HepG2 (cell line): ENCODE results near the gene PELI3. TPM values are rescaled to one million over a fixed set of nuclear protein-coding genes. Genes with fewer than 3 reads are reported as not detected.

Experiments used
- AHR ChIP-seq: IDR thresholded peaks from 2 replicates; pipeline ENCODE4 v1.6.1; 2018; ENCODE audit warnings: missing genetic modification reagents, missing compliant biosample characterization
- ATRX ChIP-seq: sonication (generic); formaldehyde crosslinking; IDR thresholded peaks from 2 replicates; pipeline ENCODE4 v1.4.0; 2020; ENCODE audit warnings: missing genetic modification reagents, borderline replicate concordance
- GATAD1 ChIP-seq: IDR thresholded peaks from 2 replicates; pipeline ENCODE4 v1.6.1; 2016; ENCODE audit warnings: missing genetic modification reagents, missing compliant biosample characterization
- HES4 ChIP-seq: sonication (generic); formaldehyde crosslinking; IDR thresholded peaks from 2 replicates; pipeline ENCODE4 v1.9.0; 2021; ENCODE audit warnings: mild to moderate bottlenecking, missing genetic modification reagents, borderline replicate concordance
- KDM5B ChIP-seq: sonication (generic); formaldehyde crosslinking; IDR thresholded peaks from 2 replicates; pipeline ENCODE4 v1.4.0; 2020; ENCODE audit warnings: missing genetic modification reagents, mild to moderate bottlenecking, borderline replicate concordance
- KLF13 ChIP-seq: sonication (generic); formaldehyde crosslinking; IDR thresholded peaks from 2 replicates; pipeline ENCODE4 v1.4.0; 2020; ENCODE audit warnings: mild to moderate bottlenecking, missing genetic modification reagents
- MYNN ChIP-seq: sonication (generic); formaldehyde crosslinking; IDR thresholded peaks from 2 replicates; pipeline ENCODE4 v1.4.0; 2020; ENCODE audit warnings: mild to moderate bottlenecking, low read depth, missing genetic modification reagents
- PCBP1 ChIP-seq: fragments of 200-400 bp; formaldehyde crosslinking; IDR thresholded peaks from 2 replicates; pipeline ENCODE4 v1.6.1; 2017; ENCODE audit warnings: mild to moderate bottlenecking, low read depth, low read length, borderline replicate concordance
- PHF21A ChIP-seq: sonication (generic); formaldehyde crosslinking; IDR thresholded peaks from 2 replicates; pipeline ENCODE4 v1.5.0; 2020; ENCODE audit warnings: mild to moderate bottlenecking, missing genetic modification reagents
- REXO4 ChIP-seq: sonication (generic); formaldehyde crosslinking; IDR thresholded peaks from 2 replicates; pipeline ENCODE4 v1.8.0; 2022; ENCODE audit warnings: missing genetic modification reagents, mild to moderate bottlenecking, borderline replicate concordance
- SMAD3 ChIP-seq: sonication (generic); formaldehyde crosslinking; IDR thresholded peaks from 2 replicates; pipeline ENCODE4 v1.4.0; 2020; ENCODE audit warnings: missing genetic modification reagents
- ZFP36L2 ChIP-seq: sonication (generic); formaldehyde crosslinking; IDR thresholded peaks from 2 replicates; pipeline ENCODE4 v1.4.0; 2020; ENCODE audit warnings: missing genetic modification reagents
- ZMYM3 ChIP-seq: sonication (generic); formaldehyde crosslinking; IDR thresholded peaks from 2 replicates; pipeline ENCODE4 v1.5.1; 2020; ENCODE audit warnings: mild to moderate bottlenecking, missing genetic modification reagents
- ZNF205 ChIP-seq: IDR thresholded peaks from 2 replicates; pipeline ENCODE4 v1.6.1; 2018; ENCODE audit warnings: missing biosample characterization, missing genetic modification reagents
- ZNF234 ChIP-seq: sonication (generic); formaldehyde crosslinking; conservative IDR thresholded peaks from 2 replicates; pipeline ENCODE4 v1.5.1; 2020; ENCODE audit warnings: mild to moderate bottlenecking, missing genetic modification reagents
- ZNF335 ChIP-seq: sonication (generic); formaldehyde crosslinking; IDR thresholded peaks from 2 replicates; pipeline ENCODE4 v1.4.0; 2020; ENCODE audit warnings: missing genetic modification reagents
- ZNF749 ChIP-seq: sonication (generic); formaldehyde crosslinking; IDR thresholded peaks from 2 replicates; pipeline ENCODE4 v1.8.0; 2022; ENCODE audit warnings: mild to moderate bottlenecking, missing genetic modification reagents, moderate library complexity, borderline replicate concordance
- ZNF878 ChIP-seq: sonication (generic); formaldehyde crosslinking; IDR thresholded peaks from 2 replicates; pipeline ENCODE4 v1.8.1; 2023; ENCODE audit warnings: mild to moderate bottlenecking, missing genetic modification reagents, moderate library complexity
- ZSCAN30 ChIP-seq: sonication (generic); formaldehyde crosslinking; IDR thresholded peaks from 2 replicates; pipeline ENCODE4 v1.5.0; 2020; ENCODE audit warnings: mild to moderate bottlenecking, missing genetic modification reagents
- polyA plus RNA-seq, 8 experiments: library from polyadenylated mRNA; depleted of rRNA in 3 of 8; stranded (reverse) in 7 of 8; unstranded in 1 of 8; fragments of >200 nt; fragmentation: Illumina TruSeq in 4 of 8; extraction: Trizol in 4 of 8; gene quantifications; 2 replicates each; pipeline versions ENCODE4 v1.2.1 to v1.2.3, GENCODE V29; 2011 to 2016; ENCODE audit warnings: low read depth in 4 of 8, missing spikeins in 1 of 8, mixed read lengths in 1 of 8; ENCODE audit not compliant: insufficient read depth in 1 of 8
- total RNA-seq, 5 experiments: library from RNA; depleted of rRNA; stranded (reverse); fragments of >200 nt; fragmentation: Illumina TruSeq; extraction: Trizol; gene quantifications; 2 replicates each; pipeline ENCODE4 v1.2.3, GENCODE V29; 2016; ENCODE audit warnings: low read depth in 1 of 5
- TF ChIP-seq, protein P1 (sequence below), 2 experiments: sonication (generic) in 1 of 2; formaldehyde crosslinking in 1 of 2; IDR thresholded peaks; 2 replicates each; pipeline versions ENCODE4 v1.4.0 to v1.6.1; 2016 to 2020; ENCODE audit warnings: borderline replicate concordance in 1 of 2, low read depth in 1 of 2, mild to moderate bottlenecking in 1 of 2, missing genetic modification reagents in 1 of 2
- TF ChIP-seq, protein P2 (sequence below): sonication (generic); formaldehyde crosslinking; IDR thresholded peaks from 2 replicates; pipeline ENCODE4 v1.8.1; 2023; ENCODE audit warnings: missing genetic modification reagents, mild to moderate bottlenecking, borderline replicate concordance
- TF ChIP-seq, protein P3 (sequence below): sonication (generic); formaldehyde crosslinking; IDR thresholded peaks from 2 replicates; pipeline ENCODE4 v1.5.0; 2020; ENCODE audit warnings: missing genetic modification reagents
- TF ChIP-seq, protein P4 (sequence below): IDR thresholded peaks from 2 replicates; pipeline ENCODE4 v1.6.1; 2016; ENCODE audit warnings: low read depth

The PELI3 gene
- total and polyA plus RNA-seq, 2 of the 13 experiments (the other 11 are each of a cell fraction or from before 2014, with no cell fraction given): 2.0 to 4.0 TPM

DNA sequence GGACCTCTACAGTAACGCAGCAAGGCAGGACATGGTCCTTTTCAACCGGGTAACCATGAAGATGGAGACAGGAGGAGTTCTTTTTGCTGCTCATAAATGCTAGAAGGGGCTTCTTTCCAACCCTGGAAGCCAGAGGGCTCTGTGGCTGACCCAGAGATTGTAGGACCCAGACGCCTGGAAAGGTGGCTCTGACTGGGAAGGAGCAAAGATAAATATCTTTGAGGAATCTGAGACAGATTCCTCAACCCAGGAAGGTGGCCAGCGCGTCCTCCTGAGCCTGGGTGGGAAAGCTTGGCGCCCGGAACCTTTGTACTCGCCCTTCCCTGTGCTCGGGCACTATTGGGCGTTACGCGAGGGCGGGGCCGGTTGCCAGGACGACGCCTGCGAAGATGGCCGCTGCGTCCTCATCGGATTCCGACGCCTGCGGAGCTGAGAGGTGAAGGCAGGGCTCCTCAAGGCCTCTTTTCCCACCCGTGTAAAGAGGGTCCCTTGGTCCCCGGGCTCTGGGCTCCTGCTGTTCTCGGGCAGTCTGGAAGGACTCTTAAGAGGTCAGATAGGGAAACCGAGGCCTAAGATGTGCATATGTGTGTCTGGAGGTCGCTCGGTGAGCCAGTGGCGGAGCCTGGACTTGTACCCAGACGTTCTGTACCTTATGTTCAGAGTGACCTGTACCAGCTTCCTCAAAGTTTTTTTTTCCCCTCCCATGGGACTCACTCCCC is 43.7 kb downstream of the PELI3 start, which contains the start of gene BBS1 (continued):
- TF ChIP-seq ZNF234 (no peak), ATRX (CRISPR knock-in tag) (no peak), SMAD3 (CRISPR knock-in tag) (peak; percentile 60; the same call in 1 of the 2 replicates), KLF13 (CRISPR knock-in tag) (no peak), PCBP1 (0 out of 2 replicates have a peak, but pooled peaks have one; percentile 72), ZSCAN30 (no peak), ZMYM3 (CRISPR knock-in tag) (peak; percentile 32; the same call in 1 of the 2 replicates), HES4 (CRISPR knock-in tag) (no peak), ZNF878 (CRISPR knock-in tag) (0 out of 2 replicates have a peak, but pooled peaks have one; percentile 24), ZNF749 (CRISPR knock-in tag) (no peak), GATAD1 (CRISPR knock-in tag) (peak; percentile 96), MYNN (CRISPR knock-in tag) (no peak), ZNF205 (peak; percentile 75; the same call in 1 of the 2 replicates), AHR (no peak), PHF21A (CRISPR knock-in tag) (peak; percentile 35; the same call in 1 of the 2 replicates), KDM5B (CRISPR knock-in tag) (peak; percentile 91), REXO4 (CRISPR knock-in tag) (no peak), ZNF335 (CRISPR knock-in tag) (peak; percentile 89), ZFP36L2 (CRISPR knock-in tag) (no peak)
- TF ChIP-seq, protein P1, sequence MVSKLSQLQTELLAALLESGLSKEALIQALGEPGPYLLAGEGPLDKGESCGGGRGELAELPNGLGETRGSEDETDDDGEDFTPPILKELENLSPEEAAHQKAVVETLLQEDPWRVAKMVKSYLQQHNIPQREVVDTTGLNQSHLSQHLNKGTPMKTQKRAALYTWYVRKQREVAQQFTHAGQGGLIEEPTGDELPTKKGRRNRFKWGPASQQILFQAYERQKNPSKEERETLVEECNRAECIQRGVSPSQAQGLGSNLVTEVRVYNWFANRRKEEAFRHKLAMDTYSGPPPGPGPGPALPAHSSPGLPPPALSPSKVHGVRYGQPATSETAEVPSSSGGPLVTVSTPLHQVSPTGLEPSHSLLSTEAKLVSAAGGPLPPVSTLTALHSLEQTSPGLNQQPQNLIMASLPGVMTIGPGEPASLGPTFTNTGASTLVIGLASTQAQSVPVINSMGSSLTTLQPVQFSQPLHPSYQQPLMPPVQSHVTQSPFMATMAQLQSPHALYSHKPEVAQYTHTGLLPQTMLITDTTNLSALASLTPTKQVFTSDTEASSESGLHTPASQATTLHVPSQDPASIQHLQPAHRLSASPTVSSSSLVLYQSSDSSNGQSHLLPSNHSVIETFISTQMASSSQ (IDR thresholded peaks at IDR 0.05; ENCODE audit: low read depth): no peak
- TF ChIP-seq, protein P1 (CRISPR knock-in tag; IDR thresholded peaks at IDR 0.05; ENCODE audit: borderline replicate concordance): 0 out of 2 replicates have a peak, but pooled peaks have one; percentile 20
- TF ChIP-seq, protein P2, sequence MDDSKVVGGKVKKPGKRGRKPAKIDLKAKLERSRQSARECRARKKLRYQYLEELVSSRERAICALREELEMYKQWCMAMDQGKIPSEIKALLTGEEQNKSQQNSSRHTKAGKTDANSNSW (CRISPR knock-in tag): no peak
- TF ChIP-seq, protein P3, sequence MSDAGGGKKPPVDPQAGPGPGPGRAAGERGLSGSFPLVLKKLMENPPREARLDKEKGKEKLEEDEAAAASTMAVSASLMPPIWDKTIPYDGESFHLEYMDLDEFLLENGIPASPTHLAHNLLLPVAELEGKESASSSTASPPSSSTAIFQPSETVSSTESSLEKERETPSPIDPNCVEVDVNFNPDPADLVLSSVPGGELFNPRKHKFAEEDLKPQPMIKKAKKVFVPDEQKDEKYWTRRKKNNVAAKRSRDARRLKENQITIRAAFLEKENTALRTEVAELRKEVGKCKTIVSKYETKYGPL (CRISPR knock-in tag): 0 out of 2 replicates have a peak, but pooled peaks have one; percentile 25
- TF ChIP-seq, protein P4, sequence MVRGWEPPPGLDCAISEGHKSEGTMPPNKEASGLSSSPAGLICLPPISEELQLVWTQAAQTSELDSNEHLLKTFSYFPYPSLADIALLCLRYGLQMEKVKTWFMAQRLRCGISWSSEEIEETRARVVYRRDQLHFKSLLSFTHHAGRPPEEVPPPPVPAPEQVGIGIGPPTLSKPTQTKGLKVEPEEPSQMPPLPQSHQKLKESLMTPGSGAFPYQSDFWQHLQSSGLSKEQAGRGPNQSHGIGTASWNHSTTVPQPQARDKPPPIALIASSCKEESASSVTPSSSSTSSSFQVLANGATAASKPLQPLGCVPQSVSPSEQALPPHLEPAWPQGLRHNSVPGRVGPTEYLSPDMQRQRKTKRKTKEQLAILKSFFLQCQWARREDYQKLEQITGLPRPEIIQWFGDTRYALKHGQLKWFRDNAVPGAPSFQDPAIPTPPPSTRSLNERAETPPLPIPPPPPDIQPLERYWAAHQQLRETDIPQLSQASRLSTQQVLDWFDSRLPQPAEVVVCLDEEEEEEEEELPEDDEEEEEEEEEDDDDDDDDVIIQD (CRISPR knock-in tag): peak; percentile 73
